HepG2 (cell line): ENCODE results near the gene GON4L.
"Not testable (repeated sequence)": the region's sequence is repeated elsewhere in the genome, so short reads cannot be mapped to it uniquely, and the experiment has no call there.

Experiments
- GABPB1 ChIP-seq: IDR thresholded peaks from 2 replicates; pipeline ENCODE4 v1.6.1; 2016; ENCODE audit warnings: mild to moderate bottlenecking, missing genetic modification reagents, moderate library complexity, missing compliant biosample characterization
- ZNF282 ChIP-seq: fragments of 450-650 bp; IDR thresholded peaks from 2 replicates; pipeline ENCODE4 v1.6.1; 2018; ENCODE audit not compliant: partially characterized antibody
- TF ChIP-seq, protein P1 (sequence below): sonication (generic); formaldehyde crosslinking; IDR thresholded peaks from 2 replicates; pipeline ENCODE4 v1.8.1; 2023; ENCODE audit warnings: missing genetic modification reagents, inconsistent platforms, borderline replicate concordance

DNA sequence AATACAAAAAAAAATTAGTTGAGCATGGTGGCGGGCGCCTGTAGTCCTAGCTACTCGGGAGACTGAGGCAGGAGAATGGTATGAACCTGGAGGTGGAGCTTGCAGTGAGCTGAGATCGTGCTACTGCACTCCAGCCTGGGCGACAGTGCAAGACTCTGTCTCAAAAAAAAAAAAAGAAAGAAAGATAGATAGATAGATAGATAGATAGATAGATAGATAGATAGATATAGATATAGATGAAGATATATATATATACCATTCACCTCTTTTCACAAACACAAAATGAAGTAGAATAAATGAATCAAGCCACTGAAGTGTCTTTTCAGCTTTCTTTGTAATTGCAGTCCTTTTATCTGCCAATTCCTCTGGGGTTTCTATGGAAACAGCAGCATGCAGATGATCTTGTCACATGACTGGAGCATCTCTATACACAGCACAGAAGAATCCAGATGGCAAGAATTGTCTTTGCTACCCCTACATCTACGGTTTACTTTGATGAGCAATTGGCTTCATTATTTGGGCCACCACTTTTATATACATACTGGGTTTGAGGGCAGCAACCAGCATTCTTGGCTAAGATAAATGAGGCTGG is 138.4 kb downstream of the GON4L start:
- not testable (repeated sequence) for TF ChIP-seq ZNF282; GABPB1 (CRISPR knock-in tag)
- TF ChIP-seq, protein P1, sequence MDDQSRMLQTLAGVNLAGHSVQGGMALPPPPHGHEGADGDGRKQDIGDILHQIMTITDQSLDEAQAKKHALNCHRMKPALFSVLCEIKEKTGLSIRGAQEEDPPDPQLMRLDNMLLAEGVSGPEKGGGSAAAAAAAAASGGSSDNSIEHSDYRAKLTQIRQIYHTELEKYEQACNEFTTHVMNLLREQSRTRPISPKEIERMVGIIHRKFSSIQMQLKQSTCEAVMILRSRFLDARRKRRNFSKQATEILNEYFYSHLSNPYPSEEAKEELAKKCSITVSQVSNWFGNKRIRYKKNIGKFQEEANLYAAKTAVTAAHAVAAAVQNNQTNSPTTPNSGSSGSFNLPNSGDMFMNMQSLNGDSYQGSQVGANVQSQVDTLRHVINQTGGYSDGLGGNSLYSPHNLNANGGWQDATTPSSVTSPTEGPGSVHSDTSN (CRISPR knock-in tag) = not testable (repeated sequence)
